H9 (cell line): ENCODE results near the gene B9D2. TPM values are rescaled to one million over a fixed set of nuclear protein-coding genes. Genes with fewer than 3 reads are reported as not detected.

Source experiments
- DNase-seq: peaks from one replicate; pipeline ENCODE4 v3.0.0-alpha.2; 2017
- H2AFZ ChIP-seq: one replicate; pipeline ENCODE4 v1.6.1; 2013; ENCODE audit warnings: mild to moderate bottlenecking, low read length, control low read depth, moderate library complexity
- H2AK5ac ChIP-seq: 2 replicates; pipeline ENCODE4 v1.6.1; 2013; ENCODE audit warnings: low read length, control low read depth, mixed read lengths; ENCODE audit not compliant: insufficient read length
- H2BK120ac ChIP-seq: one replicate; pipeline ENCODE4 v1.6.1; 2013; ENCODE audit warnings: low read depth, mild to moderate bottlenecking, low read length, control low read depth, inconsistent platforms; ENCODE audit not compliant: poor library complexity, severe bottlenecking
- H2BK12ac ChIP-seq: 2 replicates; pipeline ENCODE4 v1.6.1; 2013; ENCODE audit warnings: low read length, control low read depth, mixed read lengths, low read depth; ENCODE audit not compliant: insufficient read length
- H2BK15ac ChIP-seq: 2 replicates; pipeline ENCODE4 v1.6.1; 2013; ENCODE audit warnings: low read depth, low read length, control low read depth
- H2BK20ac ChIP-seq: one replicate; pipeline ENCODE4 v1.6.1; 2013; ENCODE audit warnings: low read depth, mild to moderate bottlenecking, low read length, control low read depth, inconsistent platforms; ENCODE audit not compliant: poor library complexity, severe bottlenecking
- H2BK5ac ChIP-seq: 2 replicates; pipeline ENCODE4 v1.6.1; 2013; ENCODE audit warnings: low read length, control low read depth, mixed read lengths; ENCODE audit not compliant: insufficient read length
- H3K14ac ChIP-seq: 2 replicates; pipeline ENCODE4 v1.6.1; 2013; ENCODE audit warnings: low read length, control low read depth; ENCODE audit not compliant: insufficient read depth
- H3K18ac ChIP-seq: 2 replicates; pipeline ENCODE4 v1.6.1; 2013; ENCODE audit warnings: low read depth, mild to moderate bottlenecking, mixed read lengths, low read length, control low read depth; ENCODE audit not compliant: insufficient read length
- H3K23ac ChIP-seq: 2 replicates; pipeline ENCODE4 v1.6.1; 2013; ENCODE audit warnings: low read length, control low read depth, mixed read lengths, low read depth; ENCODE audit not compliant: insufficient read length
- H3K23me2 ChIP-seq: 2 replicates; pipeline ENCODE4 v1.6.1; 2013; ENCODE audit warnings: low read depth, mild to moderate bottlenecking, mixed read lengths, low read length, control low read depth; ENCODE audit not compliant: insufficient read length, poor library complexity, severe bottlenecking
- H3K27ac ChIP-seq: 2 replicates; pipeline ENCODE4 v1.5.1; 2013; ENCODE audit warnings: low read length, control low read depth, mixed read lengths, low read depth; ENCODE audit not compliant: insufficient read length
- H3K27me3 ChIP-seq: 2 replicates; pipeline ENCODE4 v1.6.1; 2013; ENCODE audit warnings: low read length, control low read depth, inconsistent platforms; ENCODE audit not compliant: insufficient read depth
- H3K4ac ChIP-seq: 2 replicates; pipeline ENCODE4 v1.6.1; 2013; ENCODE audit warnings: low read depth, mild to moderate bottlenecking, control low read depth, inconsistent platforms, low read length, moderate library complexity
- H3K4me1 ChIP-seq: 2 replicates; pipeline ENCODE4 v1.6.1; 2013; ENCODE audit warnings: low read length, control low read depth, inconsistent platforms; ENCODE audit not compliant: insufficient read depth
- H3K4me2 ChIP-seq: 2 replicates; pipeline ENCODE4 v1.6.1; 2013; ENCODE audit warnings: low read length, control low read depth, mixed read lengths; ENCODE audit not compliant: insufficient read length, insufficient read depth
- H3K56ac ChIP-seq: 2 replicates; pipeline ENCODE4 v1.6.1; 2013; ENCODE audit warnings: low read depth, mild to moderate bottlenecking, mixed read lengths, low read length, control low read depth; ENCODE audit not compliant: insufficient read length
- H3K79me1 ChIP-seq: 2 replicates; pipeline ENCODE4 v1.6.1; 2013; ENCODE audit warnings: low read depth, mild to moderate bottlenecking, moderate library complexity, low read length, control low read depth, inconsistent platforms; ENCODE audit not compliant: insufficient read depth, poor library complexity, severe bottlenecking
- H3K79me2 ChIP-seq: 2 replicates; pipeline ENCODE4 v1.6.1; 2013; ENCODE audit warnings: low read length, control low read depth, inconsistent platforms; ENCODE audit not compliant: insufficient read depth
- H3K9ac ChIP-seq: 2 replicates; pipeline ENCODE4 v1.6.1; 2013; ENCODE audit warnings: low read length, control low read depth, mixed read lengths; ENCODE audit not compliant: insufficient read length; ENCODE audit errors: extremely low read depth
- H3K9me3 ChIP-seq: one replicate; pipeline ENCODE4 v1.6.1; 2013; ENCODE audit warnings: low read depth, low read length, inconsistent platforms; ENCODE audit not compliant: control insufficient read depth
- H3T11ph ChIP-seq: one replicate; pipeline ENCODE4 v1.6.1; 2013; ENCODE audit warnings: mild to moderate bottlenecking, low read length, control low read depth, inconsistent platforms
- H4K20me1 ChIP-seq: one replicate; pipeline ENCODE4 v1.6.1; 2013; ENCODE audit not compliant: control insufficient read depth, insufficient read length, insufficient read depth
- H4K5ac ChIP-seq: 2 replicates; pipeline ENCODE4 v1.6.1; 2013; ENCODE audit warnings: low read depth, mild to moderate bottlenecking, mixed read lengths, low read length, control low read depth; ENCODE audit not compliant: insufficient read length
- H4K8ac ChIP-seq: replicated peaks from 2 replicates; pipeline ENCODE4 v1.6.1; 2013; ENCODE audit warnings: low read length, control low read depth, mixed read lengths, low read depth; ENCODE audit not compliant: insufficient read length
- H4K91ac ChIP-seq: 2 replicates; pipeline ENCODE4 v1.6.1; 2013; ENCODE audit warnings: low read depth, mild to moderate bottlenecking, moderate library complexity, mixed read lengths, low read length, control low read depth; ENCODE audit not compliant: insufficient read length
- H3K27ac Mint-ChIP-seq, 3 experiments: 2 replicates in 2 of 3; 3 replicates in 1 of 3; pipeline ENCODE4 v1.8.0; 2020 to 2021; ENCODE audit warnings: mixed read lengths in 3 of 3, mild to moderate bottlenecking in 1 of 3, moderate library complexity in 1 of 3
- H3K27me3 Mint-ChIP-seq: 2 replicates; pipeline ENCODE4 v1.8.0; 2021; ENCODE audit warnings: low read depth, mild to moderate bottlenecking, moderate library complexity, mixed read lengths
- H3K36me3 Mint-ChIP-seq, 3 experiments: 2 replicates in 2 of 3; 3 replicates in 1 of 3; pipeline ENCODE4 v1.8.0; 2020 to 2021; ENCODE audit warnings: low read depth in 3 of 3, mixed read lengths in 3 of 3; ENCODE audit not compliant: insufficient read depth in 1 of 3
- H3K4me1 Mint-ChIP-seq, 2 experiments: 2 replicates each; pipeline ENCODE4 v1.8.0; 2020; ENCODE audit warnings: mixed read lengths in 2 of 2
- H3K4me3 Mint-ChIP-seq, 2 experiments: 2 replicates in 1 of 2; 3 replicates in 1 of 2; pipeline ENCODE4 v1.8.0; 2020 to 2021; ENCODE audit warnings: mild to moderate bottlenecking in 2 of 2, mixed read lengths in 2 of 2, moderate library complexity in 1 of 2
- H3K9me3 Mint-ChIP-seq, 2 experiments: 2 replicates in 1 of 2; 3 replicates in 1 of 2; pipeline ENCODE4 v1.8.0; 2020; ENCODE audit warnings: mild to moderate bottlenecking in 2 of 2, mixed read lengths in 2 of 2, moderate library complexity in 1 of 2
- CTCF ChIP-seq: fragments of 200-600 bp; sonication (generic); conservative IDR thresholded peaks from 3 replicates; pipeline ENCODE4 v1.8.0; 2021; ENCODE audit warnings: antibody characterized with exemption, mild to moderate bottlenecking
- WGBS: extraction: QIAGEN DNeasy Blood & Tissue Kit; methylation state at CpG from one replicate; pipeline ENCODE4 v1.1.7; 2013; ENCODE audit warnings: missing lambda C conversion rate, low lambda C conversion rate, mixed read lengths; ENCODE audit not compliant: insufficient read length; ENCODE audit errors: extremely low coverage; 5-methylcytosine and 5-hydroxymethylcytosine counted together
- total RNA-seq: library from RNA; stranded (reverse); gene quantifications from 2 replicates; pipeline ENCODE4 v1.2.1, GENCODE V29; 2021

The B9D2 gene
- total RNA-seq, 1 experiment from 2014 or later = 4.8 TPM

GRCh38 chr19:41367848-41368301 lies 3.9 kb upstream of the B9D2 start:
- Histone ChIP-seq H3K9ac (no peak overlapping the region), H3K27ac (no peak overlapping the region), H3K4ac (no peak overlapping the region), H3K23ac (no peak overlapping the region), H3K4me2 (no peak overlapping the region), H2BK20ac (no peak overlapping the region), H4K91ac (no peak overlapping the region), H3K79me1 (no peaks in the 10 kb centered on the region), H3T11ph (no peak overlapping the region), H3K27me3 (no peaks in the 10 kb centered on the region), H3K14ac (no peak overlapping the region), H2AK5ac (no peak overlapping the region), H2AFZ (no peak overlapping the region), H3K79me2 (no peaks in the 10 kb centered on the region), H4K8ac (no peak overlapping the region), H2BK120ac (no peak overlapping the region), H4K5ac (no peak overlapping the region), H3K18ac (no peak overlapping the region), H3K23me2 (peaks cover 8% of the 10 kb centered on the region), H3K4me1 (no peaks in the 10 kb centered on the region), H2BK15ac (no peak overlapping the region), H2BK12ac (no peak overlapping the region), H3K9me3 (no peaks in the 10 kb centered on the region), H2BK5ac (no peak overlapping the region), H3K56ac (no peak overlapping the region), H4K20me1 (no peaks in the 10 kb centered on the region)
- no peaks in the 10 kb centered on the region for H3K27me3 Mint-ChIP-seq
- H3K27ac Mint-ChIP-seq = no peak overlapping the region; a peak in 1 of 7 replicates
- no peak for TF ChIP-seq CTCF
- H3K9me3 Mint-ChIP-seq = no peaks in the 10 kb centered on the region
- DNase-seq = no peak
- WGBS = no CpG with 5 or more reads among the region's 6 CpGs
- no peaks in the 10 kb centered on the region; a peak in 1 of 7 replicates for H3K36me3 Mint-ChIP-seq
- H3K4me1 Mint-ChIP-seq = peaks cover 2 to 8% of the 10 kb centered on the region in 2 experiments; a peak in 2 of 4 replicates
- H3K4me3 Mint-ChIP-seq = no peak overlapping the region
